Neural cell (in vitro differentiated cells): ENCODE data around the gene ENO2.
A peak's percentile ranks its signal among the peaks of the same experiment; 100 is the strongest.

ENCODE experiments used
- CTCF ChIP-seq: fragments of 450-650 bp; IDR thresholded peaks from 2 replicates; pipeline ENCODE4 v1.5.1; 2014; ENCODE audit warnings: antibody characterized with exemption, mild to moderate bottlenecking, moderate library complexity; ENCODE audit not compliant: poor library complexity, severe bottlenecking
- EP300 ChIP-seq: fragments of 450-650 bp; conservative IDR thresholded peaks from 2 replicates; pipeline ENCODE4 v1.6.1; 2014; ENCODE audit warnings: antibody characterized with exemption, mild to moderate bottlenecking, moderate library complexity; ENCODE audit not compliant: poor library complexity, severe bottlenecking
- POLR2AphosphoS5 ChIP-seq: IDR thresholded peaks from 2 replicates; pipeline ENCODE4 v1.6.1; 2012
- RAD21 ChIP-seq: fragments of 450-650 bp; conservative IDR thresholded peaks from 2 replicates; pipeline ENCODE4 v1.6.1; 2014; ENCODE audit warnings: antibody characterized with exemption, mild to moderate bottlenecking, moderate library complexity
- TAF1 ChIP-seq: IDR thresholded peaks from 2 replicates; pipeline ENCODE4 v1.6.1; 2012; ENCODE audit warnings: low read depth
- TF ChIP-seq, protein P1 (sequence below): IDR thresholded peaks from 2 replicates; pipeline ENCODE4 v1.6.1; 2012; ENCODE audit warnings: borderline replicate concordance

DNA sequence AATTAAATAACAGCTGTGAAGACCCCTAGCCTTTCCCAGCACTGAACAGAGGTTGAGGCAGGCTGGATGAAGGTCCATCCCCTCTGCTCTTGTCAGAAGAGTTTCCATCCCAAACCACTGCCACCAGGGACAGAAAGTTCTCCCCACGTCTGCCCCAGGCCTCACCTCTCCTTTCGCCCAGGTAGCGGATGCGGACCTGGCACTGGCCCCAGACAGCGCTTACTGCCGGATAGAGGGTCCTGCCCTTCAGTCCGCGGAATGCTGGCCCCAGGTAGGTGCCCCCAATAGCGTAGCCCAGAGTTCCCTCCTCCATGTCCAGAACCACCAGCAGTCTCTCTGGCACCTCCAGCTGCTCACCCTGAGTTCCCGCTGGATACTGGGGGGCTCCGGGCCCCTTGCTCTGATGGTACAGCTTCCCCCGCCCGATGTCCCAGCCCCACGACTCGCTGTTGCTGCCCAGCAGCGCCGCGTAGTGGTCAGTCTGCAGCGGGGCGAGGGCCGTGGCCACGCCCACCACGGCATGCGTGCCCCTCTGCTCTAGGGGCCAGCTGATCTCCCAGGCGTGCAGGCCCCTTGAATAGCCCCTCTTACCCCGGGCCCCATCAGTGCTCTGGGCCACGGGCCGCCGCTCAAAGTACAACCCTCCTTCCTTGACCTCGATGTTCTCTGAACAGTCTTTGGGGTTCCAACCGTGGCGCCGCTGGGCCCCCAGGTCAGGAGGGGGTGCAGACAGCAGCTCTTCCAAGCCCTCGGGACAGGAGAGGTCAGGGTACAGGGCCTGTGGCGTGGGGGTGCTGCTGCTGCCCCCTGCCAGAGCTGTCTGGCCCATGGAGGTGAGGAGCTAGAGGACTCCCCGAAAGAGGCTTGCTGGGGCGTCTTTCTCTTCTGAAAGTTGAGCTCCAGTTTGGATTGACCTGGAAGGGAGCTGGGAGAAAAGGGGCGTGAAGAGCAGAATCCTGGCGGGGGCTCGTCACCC is 42.0 kb upstream of the ENO2 start:
- TF ChIP-seq RAD21 (peak; percentile 51), EP300 (no peak), CTCF (peak; percentile 89), TAF1 (no peak), POLR2AphosphoS5 (peak; percentile 34)
- TF ChIP-seq, protein P1, sequence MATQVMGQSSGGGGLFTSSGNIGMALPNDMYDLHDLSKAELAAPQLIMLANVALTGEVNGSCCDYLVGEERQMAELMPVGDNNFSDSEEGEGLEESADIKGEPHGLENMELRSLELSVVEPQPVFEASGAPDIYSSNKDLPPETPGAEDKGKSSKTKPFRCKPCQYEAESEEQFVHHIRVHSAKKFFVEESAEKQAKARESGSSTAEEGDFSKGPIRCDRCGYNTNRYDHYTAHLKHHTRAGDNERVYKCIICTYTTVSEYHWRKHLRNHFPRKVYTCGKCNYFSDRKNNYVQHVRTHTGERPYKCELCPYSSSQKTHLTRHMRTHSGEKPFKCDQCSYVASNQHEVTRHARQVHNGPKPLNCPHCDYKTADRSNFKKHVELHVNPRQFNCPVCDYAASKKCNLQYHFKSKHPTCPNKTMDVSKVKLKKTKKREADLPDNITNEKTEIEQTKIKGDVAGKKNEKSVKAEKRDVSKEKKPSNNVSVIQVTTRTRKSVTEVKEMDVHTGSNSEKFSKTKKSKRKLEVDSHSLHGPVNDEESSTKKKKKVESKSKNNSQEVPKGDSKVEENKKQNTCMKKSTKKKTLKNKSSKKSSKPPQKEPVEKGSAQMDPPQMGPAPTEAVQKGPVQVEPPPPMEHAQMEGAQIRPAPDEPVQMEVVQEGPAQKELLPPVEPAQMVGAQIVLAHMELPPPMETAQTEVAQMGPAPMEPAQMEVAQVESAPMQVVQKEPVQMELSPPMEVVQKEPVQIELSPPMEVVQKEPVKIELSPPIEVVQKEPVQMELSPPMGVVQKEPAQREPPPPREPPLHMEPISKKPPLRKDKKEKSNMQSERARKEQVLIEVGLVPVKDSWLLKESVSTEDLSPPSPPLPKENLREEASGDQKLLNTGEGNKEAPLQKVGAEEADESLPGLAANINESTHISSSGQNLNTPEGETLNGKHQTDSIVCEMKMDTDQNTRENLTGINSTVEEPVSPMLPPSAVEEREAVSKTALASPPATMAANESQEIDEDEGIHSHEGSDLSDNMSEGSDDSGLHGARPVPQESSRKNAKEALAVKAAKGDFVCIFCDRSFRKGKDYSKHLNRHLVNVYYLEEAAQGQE, result no peak
